Peyer's patch (tissue), 4 donors: ENCODE measurements around the gene IDH3G. TPM values are rescaled to one million over a fixed set of nuclear protein-coding genes. Genes with fewer than 3 reads are reported as not detected.

Experiments
- DNase-seq, 3 donors: peaks; one replicate each; pipeline ENCODE4 v3.0.0-alpha.2; 2017 to 2019
- H3K27ac ChIP-seq, 4 donors: fragments of 200-600 bp; sonication (generic); one replicate each; pipeline ENCODE4 v1.5.1; 2016 to 2019
- H3K27me3 ChIP-seq, 2 donors: fragments of 200-600 bp; sonication (generic); one replicate each; pipeline ENCODE4 v1.5.1; 2019
- H3K36me3 ChIP-seq, 3 donors: fragments of 200-600 bp; sonication (generic); one replicate each; pipeline ENCODE4 v1.5.1; 2016 to 2019
- H3K4me1 ChIP-seq, 4 donors: fragments of 200-600 bp; sonication (generic); one replicate each; pipeline ENCODE4 v1.5.1; 2016 to 2019
- H3K4me3 ChIP-seq, 4 donors: fragments of 200-600 bp; sonication (generic); 1 replicate in 3 of 4; 2 replicates in 1 of 4; pipeline ENCODE4 v1.5.1; 2016 to 2019; ENCODE audit warnings: mild to moderate bottlenecking in 1 of 4
- H3K9me3 ChIP-seq, 4 donors: fragments of 200-600 bp; sonication (generic); one replicate each; pipeline ENCODE4 v1.5.1; 2016 to 2019; ENCODE audit warnings: mild to moderate bottlenecking in 1 of 4
- CTCF ChIP-seq, 6 experiments: fragments of 450-650 bp in 4 of 6; fragments of 200-600 bp in 2 of 6; sonication (generic) in 1 of 6; IDR thresholded peaks; one replicate each; pipeline ENCODE4 v1.5.1; 2017 to 2019; ENCODE audit warnings: antibody characterized with exemption in 6 of 6, mild to moderate bottlenecking in 3 of 6, moderate library complexity in 1 of 6
- POLR2A ChIP-seq, 2 donors: fragments of 450-650 bp; IDR thresholded peaks; one replicate each; pipeline ENCODE4 v1.5.1; 2017; ENCODE audit warnings: antibody characterized with exemption in 2 of 2, mild to moderate bottlenecking in 2 of 2, moderate library complexity in 2 of 2
- total RNA-seq, 4 donors: library from RNA; depleted of rRNA; stranded (reverse); fragments of >200 nt; gene quantifications; one replicate each; pipeline ENCODE4 v1.1.0, GENCODE V29; 2016

IDH3G gene
- total RNA-seq, 4 donors from 2014 or later = 108 to 153 (median 126) TPM

DNA sequence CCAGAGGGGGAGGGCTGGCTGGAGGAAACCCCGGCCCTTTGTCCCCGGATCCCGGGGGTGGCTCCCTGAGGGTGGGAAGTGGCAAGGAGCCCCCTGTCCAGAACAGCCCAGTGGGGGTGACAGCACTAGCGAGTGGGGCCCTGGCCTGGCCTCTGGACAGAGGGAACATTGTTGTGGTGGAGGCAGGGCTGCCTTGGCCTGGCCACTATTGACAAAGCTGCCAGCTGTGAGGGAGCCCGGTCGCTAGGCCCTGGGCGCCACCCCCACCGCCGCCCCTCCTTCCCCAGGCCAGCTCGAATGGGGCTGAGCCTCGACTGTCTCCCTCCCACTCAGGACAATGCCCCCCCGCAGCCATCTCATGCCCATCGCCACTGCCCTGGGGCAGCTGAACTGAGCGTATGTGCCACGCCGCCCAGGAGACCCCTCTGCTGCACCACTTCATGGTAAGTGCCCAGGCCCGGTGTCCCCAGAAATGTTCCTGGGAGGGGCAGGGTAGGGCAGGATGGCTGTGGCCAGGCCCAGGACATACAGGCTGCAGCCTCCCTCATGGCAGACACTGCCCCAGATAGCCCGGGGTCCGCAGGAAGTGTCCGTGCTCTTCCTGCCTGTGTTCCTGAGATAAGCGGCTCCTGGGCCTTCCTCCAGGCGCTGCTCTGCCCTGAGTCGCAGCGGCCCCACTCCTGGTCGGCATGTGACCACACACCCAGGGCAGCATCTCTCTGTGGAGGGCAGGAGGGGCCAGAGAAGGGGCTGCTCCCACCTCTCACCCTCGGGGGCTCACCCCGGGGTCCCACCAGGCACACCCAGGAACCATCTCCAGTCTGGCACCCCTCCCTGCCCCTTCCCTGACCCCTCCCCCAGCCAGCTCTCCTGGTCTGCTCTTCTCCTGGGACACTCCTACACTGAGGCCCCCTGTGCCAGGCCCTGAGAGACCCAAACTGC is 28.8 kb downstream of the IDH3G start:
- no peak overlapping the region for H3K4me3 ChIP-seq
- H3K4me1 ChIP-seq = no peaks in the 10 kb centered on the region
- H3K27ac ChIP-seq = peak overlapping the region in 1 of 4 donors; percentile 59
- TF ChIP-seq CTCF (IDR thresholded peaks at IDR 0.05) (no peak), POLR2A (IDR thresholded peaks at IDR 0.05) (no peak)
- no peaks in the 10 kb centered on the region for H3K9me3 ChIP-seq
- DNase-seq = peak in 1 of 3 donors; percentile 28
- no peaks in the 10 kb centered on the region for H3K27me3 ChIP-seq
- no peaks in the 10 kb centered on the region for H3K36me3 ChIP-seq

DNA sequence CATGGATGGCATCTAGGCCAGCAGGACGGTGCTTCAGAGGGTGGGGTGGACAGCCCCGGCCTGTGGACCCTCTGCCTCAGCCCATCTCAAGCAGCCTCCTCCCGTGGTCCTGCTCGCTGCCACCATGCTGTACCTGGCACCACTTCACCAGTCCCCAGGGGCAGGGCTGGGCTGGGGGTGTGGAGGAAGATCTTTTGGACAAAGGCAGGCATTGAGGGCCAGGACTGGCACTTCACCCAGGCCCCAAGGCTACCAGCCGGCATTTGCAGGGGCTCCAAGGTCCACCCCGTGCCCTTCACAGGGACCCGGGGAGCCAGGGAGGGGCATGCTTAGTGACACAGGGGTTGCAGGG is 29.4 kb downstream of the IDH3G start:
- H3K27me3 ChIP-seq = no peaks in the 10 kb centered on the region
- TF ChIP-seq POLR2A (IDR thresholded peaks at IDR 0.05) (no peak), CTCF (IDR thresholded peaks at IDR 0.05) (no peak)
- no peaks in the 10 kb centered on the region for H3K36me3 ChIP-seq
- peak in 1 of 3 donors; percentile 20 for DNase-seq
- peak overlapping the region in 1 of 4 donors; percentile 5 for H3K27ac ChIP-seq
- H3K9me3 ChIP-seq = no peaks in the 10 kb centered on the region
- no peak overlapping the region for H3K4me3 ChIP-seq
- H3K4me1 ChIP-seq = no peaks in the 10 kb centered on the region

DNA sequence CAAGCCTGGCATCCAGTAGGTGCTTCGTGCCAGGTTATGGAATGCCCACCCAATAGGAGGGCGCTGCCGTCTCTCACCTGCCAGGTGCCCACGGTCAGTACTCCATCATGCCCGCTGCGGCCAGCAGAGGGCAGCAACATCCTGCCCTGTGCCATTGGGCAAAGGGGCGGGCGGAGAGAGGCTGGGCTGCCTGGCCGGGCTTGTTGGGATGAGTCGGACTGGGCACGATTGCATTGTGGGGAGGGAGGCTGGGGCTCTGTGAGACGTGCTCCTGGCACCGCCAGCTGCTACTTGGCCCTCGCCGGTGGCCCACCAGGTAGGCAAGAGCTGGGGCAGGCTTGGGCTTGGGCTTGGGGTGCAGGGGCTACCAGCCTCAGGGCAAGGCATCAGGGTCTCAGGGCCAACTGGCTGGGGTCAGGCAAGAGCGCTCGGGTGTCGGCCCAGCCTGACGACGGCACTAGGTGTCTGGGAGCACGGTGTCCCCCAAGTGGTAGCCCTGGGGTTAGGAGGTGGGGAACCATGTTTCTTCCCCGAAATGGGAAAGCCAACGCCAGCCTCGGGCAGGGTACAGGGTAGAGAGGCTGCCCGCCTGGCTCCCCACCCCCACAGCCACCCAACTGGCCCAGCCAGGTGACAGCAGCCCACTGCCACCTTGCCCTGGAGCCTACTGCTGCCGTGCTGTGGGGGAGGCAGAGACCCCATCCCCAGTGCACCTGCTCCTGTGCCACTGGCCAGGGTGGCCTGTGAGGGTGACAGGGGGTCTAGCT is 30.0 kb downstream of the IDH3G start, which contains the start of gene PLXNB3:
Gene PLXNB3, plus strand, starts transcription at position 261 of the 767 bp plus-strand sequence. CDS start 1,287 bp downstream, outside the sequence.
- H3K36me3 ChIP-seq = no peaks in the 10 kb centered on the region
- DNase-seq = peak; percentile 83 to 92 (median 84)
- H3K27me3 ChIP-seq = no peaks in the 10 kb centered on the region
- TF ChIP-seq CTCF (IDR thresholded peaks at IDR 0.05) (peak; percentile 55 to 90 (median 82)), POLR2A (IDR thresholded peaks at IDR 0.05) (no peak)
- H3K9me3 ChIP-seq = no peaks in the 10 kb centered on the region
- no peaks in the 10 kb centered on the region for H3K4me1 ChIP-seq
- H3K4me3 ChIP-seq = peak within 1 kb of the TSS in 1 of 4 donors; percentile 22
- H3K27ac ChIP-seq = peak within 1 kb of the TSS in 1 of 4 donors; percentile 5

GRCh38 chrX:153763298-153763932 is 30.8 kb downstream of the IDH3G start:
- Histone ChIP-seq H3K9me3 (no peaks in the 10 kb centered on the region), H3K4me3 (no peak overlapping the region), H3K36me3 (no peaks in the 10 kb centered on the region), H3K27ac (no peak overlapping the region), H3K4me1 (no peaks in the 10 kb centered on the region), H3K27me3 (no peaks in the 10 kb centered on the region)
- TF ChIP-seq POLR2A (IDR thresholded peaks at IDR 0.05) (no peak), CTCF (IDR thresholded peaks at IDR 0.05) (no peak)
- DNase-seq = peak in 1 of 3 donors; percentile 23

- Histone ChIP-seq H3K9me3 (no peaks in the 10 kb centered on the region), H3K36me3 (no peaks in the 10 kb centered on the region), H3K4me3 (no peak overlapping the region), H3K27ac (no peak overlapping the region), H3K4me1 (no peaks in the 10 kb centered on the region), H3K27me3 (no peaks in the 10 kb centered on the region)
- no peak for DNase-seq
- no peak for TF ChIP-seq CTCF (IDR thresholded peaks at IDR 0.05)
- no peak for TF ChIP-seq POLR2A (IDR thresholded peaks at IDR 0.05)
Observed at GRCh38 chrX:153762626-153763173, 31.5 kb downstream of the IDH3G start.
